Measurements from ENCODE around the gene PLK2.

GRCh38 chr5:58484505-58484904, 24.6 kb upstream of the PLK2 start:
- no peak for TF ChIP-seq CTCF (conservative IDR thresholded peaks at IDR 0.05; ENCODE audit: low read depth, low read length)
- no peak for TF ChIP-seq POLR2A (IDR thresholded peaks at IDR 0.05; ENCODE audit: low read depth, low read length)
- no peak for TF ChIP-seq SMC3 (IDR thresholded peaks at IDR 0.05; ENCODE audit: low read depth, low read length)
- TF ChIP-seq USF2 (IDR thresholded peaks at IDR 0.05; ENCODE audit: low read depth, low read length) = no peak
- TF ChIP-seq FOS (IDR thresholded peaks at IDR 0.05; ENCODE audit: low read depth, low read length) = no peak
- TF ChIP-seq CEBPB (IDR thresholded peaks at IDR 0.05; ENCODE audit: low read depth, low read length) = no peak
- TF ChIP-seq RFX5 (IDR thresholded peaks at IDR 0.05; ENCODE audit: low read depth, low read length) = no peak
- no peak for TF ChIP-seq RAD21 (IDR thresholded peaks at IDR 0.05; ENCODE audit: low read length)
- no peak for TF ChIP-seq MXI1 (IDR thresholded peaks at IDR 0.05; ENCODE audit: borderline replicate concordance, low read depth, low read length)
- no peak for TF ChIP-seq RCOR1 (IDR thresholded peaks at IDR 0.05; ENCODE audit: insufficient replicate concordance, low read length)
- TF ChIP-seq MAFK (IDR thresholded peaks at IDR 0.05; ENCODE audit: low read depth, low read length) = no peak
- TF ChIP-seq ELK1 (IDR thresholded peaks at IDR 0.05; ENCODE audit: borderline replicate concordance, low read depth, low read length) = no peak
- no peak for TF ChIP-seq NFE2L2 (IDR thresholded peaks at IDR 0.05; ENCODE audit: low read depth, low read length)

Data from IMR-90 (cell line).